ENCODE measurements around the gene ZDHHC21.

GRCh38 chr9:14730461-14730898, 37.2 kb upstream of the ZDHHC21 start:
- no peak for TF ChIP-seq CTCF (IDR thresholded peaks at IDR 0.05)
- no peak for TF ChIP-seq POLR2A (IDR thresholded peaks at IDR 0.05)
